T-helper 2 cell treated with Interferon-gamma antibody and Interleukin-4, amounts not matched to agents 5 μg/mL and 100 μg/mL, for 36 hours (primary cell): ENCODE measurements around the gene BMPR1B.

Source experiments
- DNase-seq: peaks from one replicate; pipeline ENCODE4 v3.0.0; 2021; ENCODE audit warnings: low spot score
- H3K27ac Mint-ChIP-seq: one replicate; pipeline ENCODE4 v1.8.0; 2021; ENCODE audit warnings: mild to moderate bottlenecking, mixed read lengths
- H3K27me3 Mint-ChIP-seq: one replicate; pipeline ENCODE4 v1.8.0; 2021; ENCODE audit warnings: low read depth, mixed read lengths
- H3K36me3 Mint-ChIP-seq: one replicate; pipeline ENCODE4 v1.8.0; 2021; ENCODE audit warnings: low read depth, mixed read lengths
- H3K4me1 Mint-ChIP-seq: one replicate; pipeline ENCODE4 v1.8.0; 2021; ENCODE audit warnings: low read depth, mixed read lengths
- H3K4me3 Mint-ChIP-seq: one replicate; pipeline ENCODE4 v1.8.0; 2022; ENCODE audit warnings: mild to moderate bottlenecking, moderate library complexity, mixed read lengths
- H3K9me3 Mint-ChIP-seq: one replicate; pipeline ENCODE4 v1.8.0; 2021; ENCODE audit warnings: mixed read lengths

Gene BMPR1B

DNA sequence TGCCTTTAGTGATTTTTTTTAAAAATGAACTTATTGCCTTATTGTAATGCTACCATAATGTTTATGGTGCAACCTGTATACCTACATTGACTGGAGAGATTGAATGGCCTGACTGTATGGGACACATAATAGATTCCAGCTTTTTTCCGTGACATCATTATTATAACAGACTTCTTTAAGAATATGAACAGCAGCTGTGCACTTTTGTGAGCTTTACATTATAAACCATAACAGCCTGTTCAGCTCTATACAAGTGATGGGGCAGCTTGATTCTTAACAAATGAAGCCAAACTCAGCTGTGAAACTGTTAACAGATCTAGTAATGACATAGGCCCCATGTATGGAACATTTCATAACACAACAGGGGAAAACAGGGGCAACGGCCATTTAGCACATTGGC, 187.0 kb downstream of the BMPR1B start:
- DNase-seq, result no peak
- Mint-ChIP-seq H3K36me3 (no peaks in the 10 kb centered on the region), H3K4me1 (no peaks in the 10 kb centered on the region), H3K9me3 (no peaks in the 10 kb centered on the region), H3K27ac (no peak overlapping the region), H3K27me3 (no peaks in the 10 kb centered on the region), H3K4me3 (no peak overlapping the region)

DNA sequence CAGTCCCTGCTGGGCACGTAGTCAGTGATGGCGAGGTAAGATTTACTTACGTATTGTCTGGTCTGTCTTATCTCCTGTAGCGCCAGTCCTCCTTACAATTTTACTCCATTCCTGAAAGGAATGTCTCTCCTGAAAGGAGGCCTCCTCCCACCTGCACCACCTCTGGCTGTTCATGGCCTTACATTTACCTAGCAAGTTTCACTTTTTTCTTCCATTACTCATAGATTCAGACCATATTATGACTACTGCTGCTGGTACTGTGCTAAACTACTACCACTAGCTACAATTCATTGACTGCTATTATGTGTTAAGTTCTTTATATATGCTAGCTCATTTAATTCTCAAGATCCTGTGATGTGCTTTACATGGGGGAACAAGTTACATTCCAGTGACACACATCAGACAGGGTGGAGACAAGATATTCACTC, 189.9 kb downstream of the BMPR1B start:
- Mint-ChIP-seq H3K4me3 (no peak overlapping the region), H3K4me1 (no peaks in the 10 kb centered on the region), H3K9me3 (no peaks in the 10 kb centered on the region), H3K27me3 (no peaks in the 10 kb centered on the region), H3K27ac (no peak overlapping the region), H3K36me3 (no peaks in the 10 kb centered on the region)
- DNase-seq, result no peak

DNA sequence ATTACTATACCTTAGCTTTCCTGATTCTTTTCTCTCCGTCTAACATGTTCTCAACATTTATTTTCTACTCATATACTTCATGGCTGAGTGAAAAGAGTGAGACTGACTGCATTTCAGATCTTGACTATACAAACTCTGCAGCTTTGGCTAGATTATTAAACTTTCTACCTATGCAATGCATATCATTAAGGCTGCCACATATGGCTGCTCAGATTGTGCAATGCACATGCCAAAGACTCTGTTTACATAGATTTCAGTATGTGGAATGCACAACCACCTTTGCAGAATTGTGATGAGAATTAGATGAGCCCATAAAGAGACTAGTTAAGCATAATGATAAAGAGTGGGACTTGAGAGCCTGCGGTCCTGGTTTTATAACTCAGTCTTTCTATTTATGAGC, 196.5 kb downstream of the BMPR1B start:
- H3K4me1 Mint-ChIP-seq, result no peaks in the 10 kb centered on the region
- no peak for DNase-seq
- H3K4me3 Mint-ChIP-seq, result no peak overlapping the region
- no peaks in the 10 kb centered on the region for H3K36me3 Mint-ChIP-seq
- H3K9me3 Mint-ChIP-seq, result no peaks in the 10 kb centered on the region
- H3K27me3 Mint-ChIP-seq, result no peaks in the 10 kb centered on the region
- H3K27ac Mint-ChIP-seq, result no peak overlapping the region

DNA sequence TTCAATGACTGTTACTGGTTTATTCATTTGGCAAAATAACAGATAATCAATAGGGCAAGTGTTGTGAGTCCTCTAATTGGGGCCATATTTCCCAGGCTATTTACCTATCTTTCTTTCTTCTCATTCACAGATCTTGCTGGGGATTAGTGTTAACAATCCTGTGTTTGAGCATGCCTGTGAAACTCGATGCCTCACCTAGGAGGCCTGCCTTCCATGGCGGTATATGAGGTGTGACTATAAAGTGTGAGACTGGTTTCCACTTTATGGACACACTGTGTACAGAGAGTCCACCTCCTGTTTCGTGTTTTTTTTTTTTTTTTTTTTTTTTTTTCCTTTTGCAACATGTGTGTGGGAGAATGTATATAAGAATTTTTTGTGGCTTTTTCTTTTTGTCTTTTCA, 199.3 kb downstream of the BMPR1B start:
- Mint-ChIP-seq H3K27ac (no peak overlapping the region), H3K27me3 (no peaks in the 10 kb centered on the region), H3K4me1 (no peaks in the 10 kb centered on the region), H3K36me3 (no peaks in the 10 kb centered on the region), H3K9me3 (no peaks in the 10 kb centered on the region), H3K4me3 (no peak overlapping the region)
- no peak for DNase-seq

DNA sequence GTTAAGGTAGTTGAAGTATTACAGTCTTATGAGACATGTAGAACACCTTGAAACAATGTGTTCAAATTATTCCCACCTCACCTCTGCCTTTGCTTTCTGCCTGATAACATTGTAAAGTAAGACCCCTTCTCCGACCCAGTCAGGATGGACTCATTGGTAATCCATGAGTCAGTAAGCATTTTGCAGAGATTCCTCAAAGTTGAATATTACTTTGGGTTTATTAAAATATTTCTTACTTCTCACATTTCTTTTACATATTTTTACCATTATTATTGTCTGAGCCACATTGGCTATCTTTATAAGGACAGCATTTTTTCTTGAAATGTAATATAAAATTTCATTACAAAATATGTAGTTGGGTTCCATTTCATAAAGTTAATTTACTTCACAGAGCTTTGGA, 201.6 kb downstream of the BMPR1B start:
- Mint-ChIP-seq H3K27ac (no peak overlapping the region), H3K27me3 (no peaks in the 10 kb centered on the region), H3K9me3 (no peaks in the 10 kb centered on the region), H3K36me3 (no peaks in the 10 kb centered on the region), H3K4me1 (no peaks in the 10 kb centered on the region), H3K4me3 (no peak overlapping the region)
- no peak for DNase-seq

DNA sequence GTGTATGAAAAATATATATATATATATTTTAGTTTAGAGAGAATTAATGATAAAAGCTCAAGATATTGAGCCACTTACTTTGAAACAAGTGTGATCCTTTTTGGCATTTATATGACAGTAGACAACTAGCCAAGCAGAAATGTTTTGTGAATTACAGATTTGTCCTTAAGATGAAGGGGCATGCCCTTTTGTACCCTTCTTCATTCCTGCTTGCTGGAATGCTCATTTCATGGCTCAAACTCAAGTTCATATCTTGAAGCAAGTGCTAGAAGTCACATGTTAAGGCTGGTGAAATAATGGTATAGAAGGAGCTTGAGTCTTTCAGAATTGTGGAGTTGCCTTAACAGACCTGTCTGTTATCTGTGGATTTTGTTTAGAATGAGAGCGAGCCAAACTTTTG, 203.0 kb downstream of the BMPR1B start:
- no peaks in the 10 kb centered on the region for H3K36me3 Mint-ChIP-seq
- H3K9me3 Mint-ChIP-seq, result no peaks in the 10 kb centered on the region
- no peaks in the 10 kb centered on the region for H3K27me3 Mint-ChIP-seq
- no peak overlapping the region for H3K27ac Mint-ChIP-seq
- no peak for DNase-seq
- no peaks in the 10 kb centered on the region for H3K4me1 Mint-ChIP-seq
- H3K4me3 Mint-ChIP-seq, result no peak overlapping the region

DNA sequence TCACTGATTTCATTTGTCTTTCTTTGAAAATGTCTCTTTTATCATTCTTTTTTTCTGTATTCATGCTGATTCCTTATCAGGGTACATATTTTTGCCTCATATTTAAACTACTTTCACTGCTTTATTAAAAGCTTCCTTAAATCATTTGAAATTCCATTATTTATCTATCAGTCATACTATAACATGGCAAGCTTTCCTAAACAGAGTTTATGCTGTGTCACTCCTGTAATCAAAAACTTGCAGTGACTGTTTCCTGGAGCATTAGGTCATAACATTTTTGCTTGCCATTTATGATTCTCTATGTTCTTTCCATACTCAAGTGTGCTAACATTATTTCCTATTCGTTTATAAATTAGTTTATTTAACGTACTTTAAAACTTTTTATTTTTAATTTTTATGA, 203.7 kb downstream of the BMPR1B start:
- Mint-ChIP-seq H3K27ac (no peak overlapping the region), H3K4me3 (no peak overlapping the region), H3K27me3 (no peaks in the 10 kb centered on the region), H3K36me3 (no peaks in the 10 kb centered on the region), H3K9me3 (no peaks in the 10 kb centered on the region), H3K4me1 (no peaks in the 10 kb centered on the region)
- no peak for DNase-seq

DNA sequence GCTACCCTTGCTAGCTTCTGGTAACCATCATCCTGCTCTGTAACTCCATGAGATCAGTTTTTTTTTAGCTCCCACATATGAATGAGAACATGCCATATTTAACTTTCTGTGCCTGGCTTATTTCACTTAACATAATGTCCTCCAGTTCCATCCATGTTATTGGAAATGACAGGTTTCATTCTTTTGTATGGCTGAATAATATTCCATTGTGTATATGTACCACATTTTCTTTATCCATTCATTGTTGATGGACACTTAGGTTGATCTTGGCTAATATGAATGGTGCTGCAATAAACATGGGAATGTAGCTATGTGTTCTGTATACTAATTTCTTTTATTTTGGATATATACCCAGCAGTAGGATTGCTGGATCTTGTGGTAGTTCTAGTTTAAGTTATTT, 204.7 kb downstream of the BMPR1B start:
- no peak for DNase-seq
- H3K27me3 Mint-ChIP-seq, result no peaks in the 10 kb centered on the region
- no peaks in the 10 kb centered on the region for H3K9me3 Mint-ChIP-seq
- no peaks in the 10 kb centered on the region for H3K36me3 Mint-ChIP-seq
- no peaks in the 10 kb centered on the region for H3K4me1 Mint-ChIP-seq
- no peak overlapping the region for H3K4me3 Mint-ChIP-seq
- no peak overlapping the region for H3K27ac Mint-ChIP-seq

DNA sequence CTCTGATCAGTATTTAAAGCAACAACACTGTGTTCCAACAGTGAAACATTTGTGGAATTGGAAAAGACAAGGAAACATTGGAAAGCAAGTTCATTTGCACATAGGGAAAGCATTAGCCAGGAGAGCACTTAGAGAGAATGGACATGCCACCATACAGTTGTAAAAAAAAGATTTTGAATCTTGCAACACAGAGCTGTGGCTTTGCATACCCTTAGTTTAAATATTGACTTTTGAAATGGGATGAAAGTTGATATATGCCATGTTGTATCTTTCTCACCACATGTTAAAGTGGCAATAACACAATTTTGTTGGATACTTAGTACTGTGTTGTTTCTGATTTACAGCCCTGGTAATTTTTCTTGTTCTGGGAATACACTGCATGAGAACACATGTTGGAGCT, 208.1 kb downstream of the BMPR1B start:
- H3K9me3 Mint-ChIP-seq, result no peaks in the 10 kb centered on the region
- H3K4me3 Mint-ChIP-seq, result no peak overlapping the region
- H3K4me1 Mint-ChIP-seq, result no peaks in the 10 kb centered on the region
- H3K36me3 Mint-ChIP-seq, result no peaks in the 10 kb centered on the region
- no peak for DNase-seq
- H3K27ac Mint-ChIP-seq, result no peak overlapping the region
- no peaks in the 10 kb centered on the region for H3K27me3 Mint-ChIP-seq

DNA sequence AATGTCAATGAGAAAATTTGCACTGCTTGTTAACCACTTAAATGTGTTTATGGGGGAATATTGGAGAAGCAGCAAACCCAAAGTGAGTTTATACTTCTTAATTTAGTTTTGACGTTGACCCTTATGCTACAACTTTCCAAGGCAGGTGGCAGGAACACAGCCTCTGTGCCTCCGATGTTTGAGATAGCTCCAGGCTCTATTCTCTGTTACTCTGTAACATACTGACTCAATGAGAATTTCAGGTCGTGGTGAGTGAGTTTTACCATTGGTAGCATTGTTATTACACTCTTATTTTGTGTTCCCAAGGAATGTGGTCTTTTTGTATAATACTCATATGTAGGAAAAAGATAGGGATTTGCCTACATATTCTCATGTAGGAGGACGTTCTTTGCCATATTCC, 210.7 kb downstream of the BMPR1B start:
- H3K4me1 Mint-ChIP-seq, result no peaks in the 10 kb centered on the region
- no peaks in the 10 kb centered on the region for H3K36me3 Mint-ChIP-seq
- H3K27ac Mint-ChIP-seq, result no peak overlapping the region
- DNase-seq, result no peak
- H3K4me3 Mint-ChIP-seq, result no peak overlapping the region
- no peaks in the 10 kb centered on the region for H3K9me3 Mint-ChIP-seq
- H3K27me3 Mint-ChIP-seq, result no peaks in the 10 kb centered on the region

DNA sequence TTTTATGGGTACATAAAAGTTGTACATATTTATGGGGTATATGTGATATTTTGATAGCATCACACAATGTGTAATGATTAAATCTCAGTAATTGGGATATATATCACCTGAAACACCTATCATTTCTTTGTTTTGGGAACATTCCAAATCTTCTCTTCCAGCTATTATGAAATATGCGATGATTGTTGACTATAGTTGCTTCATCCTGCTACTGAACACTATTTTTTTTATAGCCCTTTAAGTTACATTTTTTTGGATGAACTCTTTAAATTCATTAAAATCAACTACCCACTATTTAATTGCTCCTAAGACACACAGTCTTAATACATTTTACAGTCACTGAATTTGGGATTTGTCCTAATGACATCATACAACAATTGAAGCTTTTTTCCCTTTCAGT, 212.9 kb downstream of the BMPR1B start:
- no peak overlapping the region for H3K4me3 Mint-ChIP-seq
- H3K27me3 Mint-ChIP-seq, result no peaks in the 10 kb centered on the region
- no peaks in the 10 kb centered on the region for H3K4me1 Mint-ChIP-seq
- H3K27ac Mint-ChIP-seq, result no peak overlapping the region
- H3K9me3 Mint-ChIP-seq, result no peaks in the 10 kb centered on the region
- no peak for DNase-seq
- no peaks in the 10 kb centered on the region for H3K36me3 Mint-ChIP-seq

DNA sequence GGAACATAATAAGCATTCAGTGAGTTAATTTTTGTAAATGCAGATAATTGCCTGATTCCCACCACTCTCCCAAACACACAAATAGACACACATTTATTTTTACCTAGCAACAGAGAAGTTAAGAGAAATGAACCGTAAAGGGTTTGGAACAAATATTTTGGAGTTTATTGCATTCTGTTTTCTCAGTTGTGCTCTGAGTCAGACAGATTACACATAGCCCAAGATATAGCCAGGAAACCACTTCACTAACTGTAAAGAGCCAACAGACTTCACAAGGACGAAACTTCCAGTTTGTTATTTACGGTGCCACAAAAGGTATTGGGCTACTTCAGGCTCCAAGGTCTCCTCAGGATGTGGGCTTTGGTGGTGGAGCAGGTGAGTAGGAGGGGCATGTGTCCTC, 217.0 kb downstream of the BMPR1B start:
- Mint-ChIP-seq H3K27me3 (no peaks in the 10 kb centered on the region), H3K27ac (no peak overlapping the region), H3K4me1 (no peaks in the 10 kb centered on the region), H3K4me3 (no peak overlapping the region), H3K9me3 (no peaks in the 10 kb centered on the region), H3K36me3 (no peaks in the 10 kb centered on the region)
- no peak for DNase-seq

DNA sequence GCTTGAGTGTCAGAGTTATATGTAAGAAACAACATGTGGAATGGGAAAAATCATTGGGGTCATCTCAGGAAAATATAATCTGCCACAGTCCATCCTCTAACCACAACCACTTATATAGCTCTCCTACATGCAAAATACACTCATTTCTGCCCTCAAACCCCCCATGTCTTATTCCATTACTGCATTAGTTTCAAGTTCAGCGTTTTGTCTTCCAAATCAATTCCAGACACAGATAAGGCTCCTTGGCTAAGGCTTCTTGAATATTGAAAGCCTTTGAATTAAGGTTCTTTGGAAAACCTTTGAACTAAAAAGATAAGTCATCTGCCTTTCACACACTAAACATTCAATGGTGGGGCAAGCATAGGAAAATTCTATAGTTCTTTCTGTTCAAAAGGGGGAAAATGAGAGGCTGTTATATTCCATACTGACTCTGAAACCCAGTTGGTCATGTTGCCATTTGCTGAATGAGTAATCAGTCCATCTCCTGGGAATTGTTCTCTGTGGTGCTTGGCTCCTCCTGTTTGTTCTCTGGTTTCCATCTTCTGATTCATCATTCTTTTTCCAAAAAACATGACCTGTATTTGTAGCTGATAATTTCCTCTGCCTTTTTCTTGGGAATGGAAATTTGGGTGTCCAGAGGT, 218.7 kb downstream of the BMPR1B start:
- Mint-ChIP-seq H3K9me3 (no peaks in the 10 kb centered on the region), H3K27ac (no peak overlapping the region), H3K4me3 (no peak overlapping the region), H3K4me1 (no peaks in the 10 kb centered on the region), H3K36me3 (no peaks in the 10 kb centered on the region), H3K27me3 (no peaks in the 10 kb centered on the region)
- no peak for DNase-seq

DNA sequence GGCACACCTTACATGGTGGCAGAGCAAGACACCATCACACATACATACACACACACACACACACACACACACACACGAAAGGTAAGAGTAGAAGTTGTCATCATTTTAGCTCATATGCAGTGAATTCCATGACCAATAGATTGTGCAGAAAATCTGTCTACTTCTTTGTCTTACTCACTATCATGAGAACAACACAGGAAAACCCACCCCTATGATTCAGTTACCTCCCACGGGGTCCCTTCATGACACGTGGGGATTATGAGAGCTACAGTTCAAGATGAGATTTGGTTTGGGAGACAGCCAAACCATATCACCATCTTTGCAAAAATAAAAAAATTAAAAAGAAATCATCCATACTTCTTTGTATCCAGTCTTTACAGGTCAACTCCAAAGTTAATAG, 221.1 kb downstream of the BMPR1B start:
- Mint-ChIP-seq H3K27ac (no peak overlapping the region), H3K27me3 (no peaks in the 10 kb centered on the region), H3K4me1 (no peaks in the 10 kb centered on the region), H3K4me3 (no peak overlapping the region), H3K36me3 (no peaks in the 10 kb centered on the region), H3K9me3 (no peaks in the 10 kb centered on the region)
- DNase-seq, result no peak

DNA sequence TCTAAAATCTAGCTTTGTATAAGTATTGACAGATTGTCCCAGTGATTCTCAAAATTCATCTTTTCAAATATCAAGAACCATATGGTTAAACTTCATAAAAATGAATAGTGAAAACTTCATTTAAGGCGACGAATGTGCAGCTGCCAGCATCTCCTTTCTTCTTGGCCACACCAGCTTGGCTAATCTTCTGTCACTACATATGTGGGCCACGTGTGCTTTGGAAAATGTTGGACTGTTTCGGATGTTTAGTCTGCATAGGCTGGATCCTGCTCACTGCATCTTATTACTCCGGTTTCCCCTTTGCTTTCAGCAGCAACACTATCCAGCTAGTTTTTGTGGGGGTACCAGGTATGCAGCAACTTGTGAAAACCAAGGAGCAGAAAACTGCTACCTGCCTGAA, 221.9 kb downstream of the BMPR1B start:
- DNase-seq, result no peak
- Mint-ChIP-seq H3K27me3 (no peaks in the 10 kb centered on the region), H3K4me1 (no peaks in the 10 kb centered on the region), H3K4me3 (no peak overlapping the region), H3K36me3 (no peaks in the 10 kb centered on the region), H3K9me3 (no peaks in the 10 kb centered on the region), H3K27ac (no peak overlapping the region)
